ENCODE results near the gene NFXL1. TPM values are rescaled to one million over a fixed set of nuclear protein-coding genes. Genes with fewer than 3 reads are reported as not detected.

The NFXL1 gene
- total and polyA plus RNA-seq, 9 donors = 5.8 to 15.7 (median 13.6) TPM

DNA sequence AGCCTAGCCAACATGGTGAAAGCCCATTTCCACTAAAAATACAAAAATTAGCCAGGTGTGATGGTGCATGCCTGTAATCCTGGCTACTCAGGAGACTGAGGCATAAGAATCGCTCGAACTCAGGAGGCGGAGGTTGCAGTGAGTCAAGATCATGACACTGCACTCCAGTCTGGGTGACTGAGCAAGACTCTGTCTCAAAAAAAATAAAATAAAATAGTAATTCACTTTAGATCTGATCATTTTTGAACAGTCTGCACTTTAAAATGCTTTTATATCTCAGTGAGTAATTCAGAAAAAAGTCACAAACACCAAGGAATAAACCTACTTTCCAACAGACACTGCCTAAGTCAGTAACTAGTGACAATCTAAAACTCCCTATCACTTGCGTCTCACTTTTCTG lies 50.9 kb downstream of the NFXL1 start:
- TF ChIP-seq, protein P1, sequence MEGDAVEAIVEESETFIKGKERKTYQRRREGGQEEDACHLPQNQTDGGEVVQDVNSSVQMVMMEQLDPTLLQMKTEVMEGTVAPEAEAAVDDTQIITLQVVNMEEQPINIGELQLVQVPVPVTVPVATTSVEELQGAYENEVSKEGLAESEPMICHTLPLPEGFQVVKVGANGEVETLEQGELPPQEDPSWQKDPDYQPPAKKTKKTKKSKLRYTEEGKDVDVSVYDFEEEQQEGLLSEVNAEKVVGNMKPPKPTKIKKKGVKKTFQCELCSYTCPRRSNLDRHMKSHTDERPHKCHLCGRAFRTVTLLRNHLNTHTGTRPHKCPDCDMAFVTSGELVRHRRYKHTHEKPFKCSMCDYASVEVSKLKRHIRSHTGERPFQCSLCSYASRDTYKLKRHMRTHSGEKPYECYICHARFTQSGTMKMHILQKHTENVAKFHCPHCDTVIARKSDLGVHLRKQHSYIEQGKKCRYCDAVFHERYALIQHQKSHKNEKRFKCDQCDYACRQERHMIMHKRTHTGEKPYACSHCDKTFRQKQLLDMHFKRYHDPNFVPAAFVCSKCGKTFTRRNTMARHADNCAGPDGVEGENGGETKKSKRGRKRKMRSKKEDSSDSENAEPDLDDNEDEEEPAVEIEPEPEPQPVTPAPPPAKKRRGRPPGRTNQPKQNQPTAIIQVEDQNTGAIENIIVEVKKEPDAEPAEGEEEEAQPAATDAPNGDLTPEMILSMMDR (IDR thresholded peaks at IDR 0.05) = no peak
- TF ChIP-seq EP300 (IDR thresholded peaks at IDR 0.05) (no peak), POLR2A (IDR thresholded peaks at IDR 0.05) (no peak)
- Histone ChIP-seq H3K27me3 (no peaks in the 10 kb centered on the region), H3K27ac (no peak overlapping the region), H3K4me1 (ENCODE audit: insufficient read depth) (no peaks in the 10 kb centered on the region), H3K9me3 (no peaks in the 10 kb centered on the region), H3K4me3 (no peak overlapping the region), H3K36me3 (no peaks in the 10 kb centered on the region)
- WGBS, 3 donors = 71 to 94% (median 73%) methylated on average over 4 of the region's 4 CpGs
- DNase-seq = no peak
- intact Hi-C loops (cut with DNase I) = no loop called here

DNA sequence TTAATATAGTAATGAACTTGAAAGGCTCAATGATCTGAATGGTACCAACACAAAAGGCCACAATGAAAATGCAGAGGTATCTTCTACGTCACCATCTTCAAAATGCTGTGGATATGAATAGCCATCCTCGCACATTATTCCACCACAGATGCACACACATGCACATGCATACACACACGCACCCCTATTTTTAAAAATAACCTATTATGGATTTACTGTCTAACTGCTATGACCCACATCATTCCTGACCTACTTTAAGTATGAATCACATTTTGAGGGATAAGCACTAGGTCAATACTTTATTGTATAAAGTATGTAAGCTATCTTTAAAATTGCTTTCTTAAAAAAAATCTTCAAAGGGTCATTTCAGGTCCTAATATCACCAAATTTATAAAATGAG lies 52.1 kb downstream of the NFXL1 start:
- Histone ChIP-seq H3K36me3 (no peaks in the 10 kb centered on the region), H3K4me3 (no peak overlapping the region), H3K27me3 (no peaks in the 10 kb centered on the region), H3K9me3 (no peaks in the 10 kb centered on the region), H3K4me1 (ENCODE audit: insufficient read depth) (no peaks in the 10 kb centered on the region), H3K27ac (no peak overlapping the region)
- no peak for DNase-seq
- TF ChIP-seq EP300 (IDR thresholded peaks at IDR 0.05) (no peak), POLR2A (IDR thresholded peaks at IDR 0.05) (no peak)
- TF ChIP-seq, protein P1 (IDR thresholded peaks at IDR 0.05) = no peak
- WGBS, 3 donors = 87 to 91% (median 87%) methylated on average over 3 of the region's 3 CpGs
- intact Hi-C loops (cut with DNase I) = no loop called here

DNA sequence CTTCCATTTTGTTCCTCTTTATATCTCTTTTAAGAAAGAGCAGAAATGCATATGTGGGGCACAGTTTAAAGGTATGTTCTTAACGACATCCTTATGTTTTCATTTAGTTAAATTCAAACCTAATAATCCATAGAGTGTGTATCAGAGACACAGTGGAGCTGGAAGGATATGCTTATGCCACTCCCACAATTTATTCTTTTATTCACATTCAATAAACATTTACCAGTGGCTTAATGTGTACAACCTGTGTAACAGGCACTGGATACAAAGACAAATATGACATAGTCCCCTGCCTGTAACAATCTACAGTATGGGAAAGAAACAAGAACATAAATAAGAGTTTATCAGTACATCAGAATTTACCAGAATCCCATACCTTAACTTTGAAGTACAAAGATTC lies 54.1 kb downstream of the NFXL1 start:
- Histone ChIP-seq H3K27me3 (no peaks in the 10 kb centered on the region), H3K9me3 (no peaks in the 10 kb centered on the region), H3K4me3 (no peak overlapping the region), H3K36me3 (no peaks in the 10 kb centered on the region), H3K4me1 (ENCODE audit: insufficient read depth) (no peaks in the 10 kb centered on the region), H3K27ac (no peak overlapping the region)
- no peak for TF ChIP-seq EP300 (IDR thresholded peaks at IDR 0.05)
- TF ChIP-seq, protein P1 (IDR thresholded peaks at IDR 0.05) = no peak
- no peak for TF ChIP-seq POLR2A (IDR thresholded peaks at IDR 0.05)
- intact Hi-C loops (cut with DNase I) = no loop called here
- WGBS, 3 donors = 95 to 98% (median 98%) methylated on average over 1 of the region's 1 CpG
- DNase-seq = no peak

DNA sequence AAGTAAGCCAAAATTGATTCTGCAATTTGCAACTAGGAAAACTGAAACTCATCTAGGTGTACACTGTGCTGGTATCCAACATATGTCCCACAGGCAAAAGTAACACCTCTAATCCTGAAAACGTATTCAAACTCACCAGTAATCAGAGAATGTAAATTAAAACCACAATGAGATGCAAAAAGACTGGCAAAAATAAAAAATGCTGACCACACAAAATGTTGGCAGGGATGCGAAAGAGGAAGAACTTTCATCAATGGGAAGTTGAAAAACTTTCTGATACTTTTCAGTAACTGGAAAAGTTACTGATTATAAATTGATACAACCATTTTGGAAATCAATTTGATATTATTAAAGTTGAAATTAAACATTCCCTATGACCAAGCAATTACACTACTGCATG lies 56.4 kb downstream of the NFXL1 start:
- Histone ChIP-seq H3K36me3 (no peaks in the 10 kb centered on the region), H3K9me3 (no peaks in the 10 kb centered on the region), H3K4me3 (no peak overlapping the region), H3K27ac (no peak overlapping the region), H3K4me1 (ENCODE audit: insufficient read depth) (no peaks in the 10 kb centered on the region), H3K27me3 (no peaks in the 10 kb centered on the region)
- intact Hi-C loops (cut with DNase I) = no loop called here
- WGBS, 3 donors = 83 to 86% (median 85%) methylated on average over 2 of the region's 2 CpGs
- no peak for DNase-seq
- TF ChIP-seq EP300 (IDR thresholded peaks at IDR 0.05) (no peak), POLR2A (IDR thresholded peaks at IDR 0.05) (no peak)
- TF ChIP-seq, protein P1 (IDR thresholded peaks at IDR 0.05) = no peak

DNA sequence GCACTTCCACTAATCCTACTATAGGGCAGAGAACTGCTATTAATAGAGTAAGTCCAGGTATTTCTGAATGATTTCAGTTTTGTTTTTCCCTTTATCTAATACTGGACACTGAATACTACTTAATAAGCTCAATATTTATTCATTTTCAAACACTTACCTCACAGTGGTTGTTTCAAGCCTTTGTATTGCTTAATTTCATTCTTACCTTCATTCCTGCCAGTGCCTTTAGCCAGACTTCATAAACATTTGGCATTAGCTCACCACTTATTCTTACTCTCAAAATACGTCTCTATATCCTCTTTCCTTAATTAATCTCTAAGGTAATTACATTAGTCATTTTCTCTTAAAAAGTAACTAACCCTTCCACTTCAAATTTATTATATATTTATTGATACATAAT lies 57.7 kb downstream of the NFXL1 start:
- H3K4me3 ChIP-seq = no peak overlapping the region
- 89 to 99% (median 94%) methylated on average over 1 of the region's 1 CpG for WGBS, 3 donors
- H3K27me3 ChIP-seq = no peaks in the 10 kb centered on the region

More for the DNA sequence above, 57.7 kb downstream of the NFXL1 start:
- H3K4me1 ChIP-seq (ENCODE audit: insufficient read depth) = no peaks in the 10 kb centered on the region
- intact Hi-C loops (cut with DNase I) = no loop called here
- H3K27ac ChIP-seq = no peak overlapping the region
- TF ChIP-seq POLR2A (IDR thresholded peaks at IDR 0.05) = no peak
- TF ChIP-seq, protein P1 (IDR thresholded peaks at IDR 0.05) = no peak
- no peak for TF ChIP-seq EP300 (IDR thresholded peaks at IDR 0.05)
- DNase-seq = no peak
- no peaks in the 10 kb centered on the region for H3K36me3 ChIP-seq
- H3K9me3 ChIP-seq = no peaks in the 10 kb centered on the region
